GM21367 (cell line): ENCODE results near the gene TPD52L1.

Experiments used
- ATAC-seq: cut with Tn5 transposase; IDR thresholded peaks from one replicate; pipeline ENCODE4 v1.9.1; 2021; ENCODE audit not compliant: unreplicated experiment

Gene TPD52L1

DNA sequence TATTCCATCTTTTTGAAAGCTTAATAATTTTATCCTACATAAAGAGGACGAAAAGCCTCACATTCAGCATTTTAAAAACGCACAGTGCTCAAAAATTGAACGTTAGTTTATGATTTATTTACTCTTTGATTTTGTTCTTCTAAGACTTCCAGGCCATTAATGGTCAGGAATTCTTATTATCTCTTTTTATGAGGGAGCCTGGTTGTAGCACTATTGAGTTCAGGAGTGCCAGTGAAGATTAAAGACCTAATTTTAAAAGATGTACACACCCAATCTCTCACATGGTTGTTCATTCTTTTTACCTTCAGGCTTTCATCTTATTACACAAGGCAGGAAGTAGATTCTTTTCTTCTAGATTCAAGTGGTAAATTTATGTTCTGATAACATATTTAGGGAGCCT, 79.6 kb downstream of the TPD52L1 start:
- ATAC-seq = no peak

DNA sequence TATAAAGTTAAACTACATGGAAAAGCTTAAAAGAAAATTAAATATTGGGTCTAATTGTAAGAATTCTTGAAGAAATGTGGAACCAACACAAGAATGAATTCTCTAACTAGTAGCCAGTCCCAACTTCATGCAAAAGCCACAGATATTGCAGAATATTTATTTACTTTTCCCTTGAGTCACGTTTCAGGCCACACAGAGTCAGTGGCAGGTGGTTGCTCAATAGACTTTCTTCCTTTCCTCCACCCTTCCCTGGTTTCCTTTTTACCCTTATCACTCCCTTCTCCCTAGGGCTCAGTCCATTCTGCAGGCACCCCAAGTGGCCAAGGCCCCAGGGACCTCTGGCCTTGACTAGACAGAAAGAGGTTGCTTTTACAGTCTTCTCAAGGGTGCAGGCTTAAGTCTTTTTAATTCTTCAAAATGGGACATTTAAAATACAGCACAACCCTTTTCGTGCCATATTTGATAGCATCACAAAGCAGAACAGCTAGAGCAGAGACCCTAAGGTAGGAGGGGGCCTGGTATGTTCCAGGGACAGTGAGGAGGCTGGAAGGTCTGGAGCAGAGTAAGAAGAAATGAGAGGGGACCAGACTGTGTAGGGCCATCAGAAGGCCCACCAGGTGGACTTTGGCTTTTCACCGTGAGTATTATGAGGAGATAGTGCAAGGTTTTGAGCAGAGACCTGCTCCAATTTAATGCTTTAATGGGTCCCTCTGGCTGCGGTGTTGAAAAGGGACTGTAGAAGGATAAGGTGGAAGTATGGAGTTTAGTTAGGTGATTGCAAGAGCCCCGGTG, 83.2 kb downstream of the TPD52L1 start:
- ATAC-seq = no peak

- ATAC-seq = no peak
These were observed 84.2 kb downstream of the TPD52L1 start for GRCh38 chr6:125237764-125238163.

GRCh38 chr6:125245109-125245508, 91.5 kb downstream of the TPD52L1 start:
- ATAC-seq = no peak

GRCh38 chr6:125245523-125246264, 92.1 kb downstream of the TPD52L1 start:
- ATAC-seq = no peak

DNA sequence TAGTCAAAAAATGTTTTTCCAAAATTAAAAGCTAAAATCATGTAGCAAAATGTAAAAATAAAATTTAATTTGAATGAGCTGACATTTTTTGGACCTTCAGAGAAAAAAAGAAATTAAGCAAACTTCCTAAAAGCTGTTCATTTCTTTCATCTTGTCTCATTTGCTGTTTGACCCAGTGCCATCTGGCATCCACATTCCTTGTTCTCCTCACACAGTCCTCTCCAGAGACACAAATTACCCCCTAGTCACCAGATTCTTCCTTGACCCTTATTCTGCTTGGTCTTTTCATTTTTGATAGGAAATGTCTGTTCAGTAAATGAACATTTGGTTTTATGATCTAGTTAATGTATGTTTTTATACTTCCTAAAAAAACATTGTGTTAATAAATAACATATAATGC, 93.0 kb downstream of the TPD52L1 start:
- ATAC-seq = no peak

GRCh38 chr6:125248136-125248535, 94.6 kb downstream of the TPD52L1 start:
- ATAC-seq = no peak

GRCh38 chr6:125250511-125250910, 96.9 kb downstream of the TPD52L1 start:
- ATAC-seq = no peak

- ATAC-seq = no peak
These were observed 98.1 kb downstream of the TPD52L1 start for GRCh38 chr6:125251516-125252220.

- no peak for ATAC-seq
These were observed 99.3 kb downstream of the TPD52L1 start for GRCh38 chr6:125252891-125253290.

DNA sequence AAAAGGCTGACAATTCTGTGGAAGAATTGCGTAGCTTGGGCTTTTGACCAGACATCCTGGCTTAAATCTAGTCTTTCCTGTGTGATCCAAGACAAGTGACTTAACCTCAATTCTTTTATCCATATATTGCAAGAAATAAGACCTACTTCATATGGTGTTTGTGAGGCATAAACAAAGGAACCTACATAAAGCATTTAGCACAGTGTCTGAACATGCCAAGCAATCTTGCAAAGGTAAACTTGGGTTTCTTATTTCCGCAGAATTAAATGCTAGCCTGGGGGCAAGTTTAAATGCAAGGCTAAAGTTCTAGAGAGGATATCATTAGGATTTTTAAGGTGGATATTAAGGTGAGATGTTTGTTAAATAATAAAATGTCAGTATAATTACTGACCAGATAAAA, 100.3 kb downstream of the TPD52L1 start:
- ATAC-seq = no peak

DNA sequence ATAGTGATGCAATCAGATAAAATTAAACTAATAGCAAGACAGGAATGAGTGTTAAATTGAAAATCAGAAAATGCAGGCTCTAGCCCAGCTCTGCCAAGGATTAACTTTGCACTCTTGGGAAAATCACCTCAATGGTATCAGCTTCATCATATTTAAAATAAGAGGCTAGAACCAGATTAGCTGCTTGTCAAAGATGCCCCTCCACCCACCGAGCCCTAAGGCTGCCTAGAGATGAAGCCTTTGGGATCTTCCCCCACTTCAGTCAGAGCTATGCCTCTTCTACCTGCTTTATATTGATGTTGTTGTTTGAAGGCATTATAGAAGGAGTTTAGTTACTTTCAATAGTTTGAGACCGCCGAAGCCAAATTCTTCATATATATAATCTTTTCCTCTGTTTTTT, 100.7 kb downstream of the TPD52L1 start:
- ATAC-seq = no peak

DNA sequence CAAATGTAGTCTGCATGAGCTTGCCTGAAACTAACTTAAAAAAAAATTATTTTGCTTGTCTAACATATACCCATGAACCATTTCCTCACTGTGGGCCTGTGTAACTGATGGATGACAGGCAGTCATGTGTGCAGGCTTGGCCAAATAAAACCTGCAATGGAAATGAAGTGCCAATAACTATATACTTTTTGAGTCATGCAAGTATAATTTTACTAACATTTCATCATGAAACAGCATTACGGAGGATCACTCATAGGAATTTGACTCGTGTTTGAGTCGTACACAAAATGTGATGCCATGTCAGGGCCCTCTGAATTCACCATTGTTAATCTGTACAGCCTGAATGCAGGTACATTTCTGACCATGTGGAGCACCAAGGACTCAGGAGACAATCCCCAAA, 101.6 kb downstream of the TPD52L1 start:
- ATAC-seq = no peak

DNA sequence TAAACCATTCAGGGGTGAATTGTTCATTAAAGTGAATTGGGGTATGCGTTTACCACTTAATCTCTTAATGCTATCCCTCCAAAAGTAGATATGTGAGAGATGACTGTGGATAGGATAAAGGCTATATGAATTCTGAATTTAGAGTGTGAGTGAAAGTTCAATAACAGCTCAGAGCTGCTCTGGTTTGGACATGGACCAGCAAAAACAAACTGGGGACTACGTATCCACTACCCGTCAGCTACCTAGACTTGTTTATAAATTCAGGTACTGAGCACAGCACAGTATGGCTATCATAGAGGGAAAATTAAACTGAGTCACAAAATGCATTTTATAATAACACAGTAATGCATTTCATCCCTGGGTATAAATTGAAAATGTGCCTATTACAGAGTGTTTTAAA, 103.8 kb downstream of the TPD52L1 start:
- ATAC-seq = no peak

DNA sequence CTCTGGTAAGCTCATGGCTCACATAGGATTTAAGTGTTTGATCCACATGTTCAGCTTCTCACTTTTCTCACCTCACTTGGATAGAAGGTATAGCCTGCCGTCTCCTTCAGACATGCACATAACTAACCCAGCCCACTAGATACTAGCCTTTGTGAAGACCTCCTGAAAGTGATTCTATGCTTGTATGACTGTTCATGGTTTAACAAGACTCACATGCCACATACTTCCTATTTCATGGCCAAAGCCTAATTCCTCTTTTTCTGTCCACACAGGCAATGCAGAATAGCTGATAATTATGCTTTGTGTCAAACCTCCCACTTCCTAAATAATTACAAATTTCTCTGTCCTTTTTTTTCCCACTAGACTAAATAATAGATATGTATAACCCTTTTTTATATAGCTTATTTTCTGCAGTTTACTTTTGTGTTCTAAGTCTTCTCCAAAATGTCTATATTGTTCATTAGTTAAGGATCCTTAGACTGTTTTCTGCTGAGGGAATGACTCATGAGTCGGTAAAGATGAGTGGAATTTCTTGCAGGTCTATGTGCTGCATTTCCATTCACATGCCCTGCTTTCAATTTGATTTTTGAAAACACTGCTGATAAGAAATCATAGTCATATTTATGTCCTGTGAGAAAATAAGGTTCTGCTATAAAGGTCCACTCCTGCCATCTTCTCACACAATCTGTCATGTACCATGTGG, 105.2 kb downstream of the TPD52L1 start:
- ATAC-seq = no peak

DNA sequence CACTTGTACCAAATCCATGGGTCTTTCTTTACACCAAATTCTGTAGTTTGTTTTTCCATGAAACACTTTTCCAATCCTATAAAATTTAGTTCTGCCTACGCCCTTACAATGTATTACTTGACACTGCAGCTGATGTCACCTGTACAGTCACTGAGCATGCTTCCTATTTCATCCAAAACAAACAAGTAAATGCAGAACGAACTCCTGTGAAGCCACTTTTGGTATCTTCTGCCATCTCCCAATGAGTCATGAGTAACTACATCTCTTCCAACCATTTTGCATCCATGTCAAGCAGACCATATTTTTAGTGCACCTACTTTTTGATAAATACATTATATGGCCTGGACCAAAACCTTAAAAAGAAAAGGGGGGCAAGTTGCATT, 105.8 kb downstream of the TPD52L1 start:
- no peak for ATAC-seq

DNA sequence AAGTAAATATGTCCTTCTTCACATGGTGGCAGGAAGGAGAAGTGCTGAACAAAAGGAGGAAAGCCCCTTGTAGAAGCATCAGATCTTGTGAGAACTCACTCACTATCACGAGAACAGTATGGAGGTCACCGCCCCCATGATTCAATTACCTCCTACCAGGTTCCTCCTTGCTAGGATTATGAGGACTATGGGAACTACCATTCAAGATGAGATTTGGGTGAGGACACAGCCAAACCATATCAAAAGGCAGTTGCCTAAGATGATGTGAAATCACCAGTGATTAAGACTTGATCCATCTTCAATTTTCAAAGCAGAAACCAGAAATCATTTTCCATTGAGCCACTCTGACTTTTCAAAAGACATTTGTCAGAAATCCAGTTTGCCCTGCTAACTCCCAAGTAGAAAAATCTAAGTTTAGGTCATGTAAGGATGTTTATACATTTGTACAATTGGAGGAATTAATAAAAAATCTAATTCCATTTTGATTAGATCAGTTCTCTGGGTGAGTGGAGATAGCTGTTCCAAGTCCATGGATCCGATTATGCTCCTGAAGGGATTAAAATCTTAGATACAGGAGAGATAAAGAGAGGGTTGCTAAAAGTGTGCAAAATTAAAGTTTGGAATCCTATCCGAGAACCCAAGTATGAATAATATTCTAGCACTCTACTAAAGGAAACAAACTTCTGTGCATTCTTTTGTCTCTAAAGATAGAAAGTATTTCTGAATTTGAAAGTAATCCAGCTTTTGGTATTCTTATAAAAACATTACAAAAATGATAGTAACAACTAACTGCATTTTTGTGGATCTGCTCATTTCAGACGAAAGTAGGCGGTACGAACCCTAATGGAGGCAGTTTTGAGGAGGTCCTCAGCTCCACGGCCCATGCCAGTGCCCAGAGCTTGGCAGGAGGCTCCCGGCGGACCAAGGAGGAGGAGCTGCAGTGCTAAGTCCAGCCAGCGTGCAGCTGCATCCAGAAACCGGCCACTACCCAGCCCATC, 108.7 kb downstream of the TPD52L1 start:
- ATAC-seq = no peak

GRCh38 chr6:125264476-125264875, 110.9 kb downstream of the TPD52L1 start:
- ATAC-seq = no peak

DNA sequence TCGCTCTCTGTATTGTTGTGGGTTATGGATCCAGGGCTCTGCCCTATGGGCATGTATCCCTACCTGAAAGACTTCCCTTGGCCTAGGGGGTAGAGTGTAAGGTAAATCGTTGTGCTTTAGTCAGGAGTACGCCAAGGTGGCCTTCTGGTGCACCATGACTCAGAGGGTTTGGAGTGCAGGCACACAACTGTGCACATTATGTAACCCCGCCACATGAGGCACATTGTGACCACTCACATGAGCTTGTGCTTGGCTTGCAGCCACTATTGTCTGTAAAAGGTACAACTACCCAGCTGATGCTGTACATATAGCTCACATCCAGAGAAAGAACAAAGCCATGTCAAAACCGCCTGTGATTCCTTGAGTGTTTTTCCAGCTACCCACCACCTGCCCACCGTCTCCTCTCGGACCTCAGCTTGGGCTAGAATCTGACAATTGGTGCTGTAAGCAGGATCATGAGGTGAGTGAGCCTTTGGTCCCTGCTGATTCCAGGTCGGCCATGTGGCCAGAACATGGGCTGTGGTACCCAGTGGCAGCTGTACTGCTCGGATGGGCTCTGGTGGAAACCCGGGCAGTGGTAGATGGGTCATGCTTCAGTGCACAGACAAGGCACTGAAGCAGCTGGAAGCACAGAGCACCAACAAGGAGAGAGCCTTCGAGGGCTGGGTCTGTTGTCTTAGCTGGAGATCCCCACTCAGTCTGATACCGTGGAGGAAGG, 114.4 kb downstream of the TPD52L1 start:
- no peak for ATAC-seq
